HCT116 (cell line): ENCODE data around the gene QPCTL.

ENCODE experiments used
- CTCF ChIP-seq, 3 experiments: fragments of 200-600 bp in 1 of 3; sonication (generic) in 1 of 3; IDR thresholded peaks in 2 of 3; conservative IDR thresholded peaks in 1 of 3; 2 replicates each; pipeline ENCODE4 v1.5.1; 2012 to 2017; ENCODE audit warnings: low read depth in 2 of 3, low read length in 2 of 3, antibody characterized with exemption in 1 of 3, borderline replicate concordance in 1 of 3, control low read depth in 1 of 3, mild to moderate bottlenecking in 1 of 3, mixed read lengths in 1 of 3, mixed run types in 1 of 3, moderate library complexity in 1 of 3; ENCODE audit not compliant: insufficient read depth in 1 of 3
- EZH2 ChIP-seq: fragments of 200-600 bp; sonication (generic); IDR thresholded peaks from 2 replicates; pipeline ENCODE4 v1.6.1; 2017; ENCODE audit warnings: antibody characterized with exemption, mixed run types
- EZH2phosphoT487 ChIP-seq: fragments of 200-600 bp; IDR thresholded peaks from 2 replicates; pipeline ENCODE4 v1.6.1; 2018; ENCODE audit warnings: antibody characterized with exemption, borderline replicate concordance
- FOSL1 ChIP-seq: IDR thresholded peaks from 2 replicates; pipeline ENCODE4 v1.6.1; 2012; ENCODE audit warnings: low read depth
- MAX ChIP-seq: IDR thresholded peaks from 2 replicates; pipeline ENCODE4 v1.6.1; 2012
- POLR2A ChIP-seq: IDR thresholded peaks from 2 replicates; pipeline ENCODE4 v1.7.0; 2011; ENCODE audit warnings: borderline replicate concordance; ENCODE audit not compliant: insufficient read depth, insufficient read length; ENCODE audit errors: extremely low read depth
- POLR2AphosphoS5 ChIP-seq: IDR thresholded peaks from 2 replicates; pipeline ENCODE4 v1.6.1; 2011; ENCODE audit warnings: mild to moderate bottlenecking, low read depth, low read length, moderate library complexity
- REST ChIP-seq: IDR thresholded peaks from 2 replicates; pipeline ENCODE4 v1.6.1; 2012; ENCODE audit warnings: low read depth
- SIN3A ChIP-seq: IDR thresholded peaks from 2 replicates; pipeline ENCODE4 v1.6.1; 2012; ENCODE audit warnings: low read depth
- SP1 ChIP-seq: IDR thresholded peaks from 2 replicates; pipeline ENCODE4 v1.6.1; 2012; ENCODE audit warnings: low read depth
- SRF ChIP-seq: IDR thresholded peaks from 2 replicates; pipeline ENCODE4 v1.6.1; 2012; ENCODE audit warnings: low read depth
- TCF7L2 ChIP-seq: IDR thresholded peaks from 2 replicates; pipeline ENCODE4 v1.7.0; 2011; ENCODE audit warnings: borderline replicate concordance, inconsistent platforms; ENCODE audit not compliant: insufficient read depth, insufficient read length; ENCODE audit errors: extremely low read depth
- ZNF274 ChIP-seq: fragments of 200-500 bp; sonication (Bioruptor generic); IDR thresholded peaks from 2 replicates; pipeline ENCODE4 v1.6.1; 2014; ENCODE audit warnings: mild to moderate bottlenecking, low read depth, low read length, inconsistent platforms

- no peak for TF ChIP-seq TCF7L2
- TF ChIP-seq CTCF (IDR thresholded peaks at IDR 0.05 in 2 of 3, conservative IDR thresholded peaks at IDR 0.05 in 1 of 3; ENCODE audit: borderline replicate concordance in 1 of 3, insufficient read depth in 1 of 3, low read depth in 2 of 3, low read length in 2 of 3), result no peak
- no peak for TF ChIP-seq EZH2
- peak; percentile 93 for TF ChIP-seq POLR2A
- peak; percentile 96 for TF ChIP-seq POLR2AphosphoS5
- no peak for TF ChIP-seq SP1
- no peak for TF ChIP-seq SRF
- no peak for TF ChIP-seq EZH2phosphoT487
- no peak for TF ChIP-seq FOSL1
- TF ChIP-seq MAX, result peak; percentile 87
- no peak for TF ChIP-seq ZNF274
- TF ChIP-seq SIN3A, result peak; percentile 92
- no peak for TF ChIP-seq REST
These were observed 815 bp upstream of the QPCTL start, which contains the start of gene SNRPD2 for GRCh38 chr19:45691516-45692186.
